Activated CD4-positive, CD25-positive, alpha-beta regulatory T cell (primary cell): ENCODE measurements around the gene CLDN22.

Experiments used
- DNase-seq, 4 experiments: peaks; one replicate each; lab custom pipeline; 2025; lab: John Stamatoyannopoulos, UW

Gene CLDN22

DNA sequence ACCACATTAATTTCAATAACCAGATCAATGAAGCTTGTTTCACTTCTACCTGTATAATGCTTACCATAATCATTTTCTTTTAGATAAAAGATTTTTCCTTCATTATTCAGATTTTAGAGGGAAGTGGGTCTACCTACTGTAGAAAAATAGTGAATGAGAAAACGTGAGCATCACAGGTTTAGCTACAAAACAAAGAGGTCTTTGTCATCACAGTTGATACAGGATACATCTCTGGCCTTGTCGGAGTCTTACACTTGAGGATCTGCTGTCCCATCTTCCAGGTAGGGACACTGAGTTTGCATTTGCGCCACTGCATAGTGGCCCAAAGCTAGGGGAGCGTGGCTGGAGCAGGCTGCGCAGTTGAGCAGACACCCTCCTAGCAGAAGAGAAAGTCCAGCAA, 1.4 kb upstream of the CLDN22 start:
- DNase-seq = no peak

DNA sequence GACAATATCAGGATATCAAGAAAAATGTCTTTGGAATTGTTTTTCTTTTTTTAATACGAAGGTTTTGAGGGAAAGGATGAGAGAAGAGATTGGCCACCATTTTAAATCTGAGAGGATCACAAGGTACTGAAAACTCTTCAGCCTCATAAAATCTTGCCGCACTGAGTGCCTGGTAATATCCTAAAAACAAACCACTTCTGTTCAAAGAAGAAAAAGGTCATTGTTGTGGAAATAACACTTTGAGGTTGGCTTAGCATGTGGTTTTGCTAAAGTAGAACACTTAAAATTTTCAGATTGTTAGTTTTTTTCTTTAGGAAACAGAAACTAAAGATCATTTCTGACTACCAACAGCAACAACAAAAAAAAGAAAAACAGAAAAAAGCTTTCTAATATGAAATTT, 1.0 kb upstream of the CLDN22 start:
- no peak for DNase-seq

DNA sequence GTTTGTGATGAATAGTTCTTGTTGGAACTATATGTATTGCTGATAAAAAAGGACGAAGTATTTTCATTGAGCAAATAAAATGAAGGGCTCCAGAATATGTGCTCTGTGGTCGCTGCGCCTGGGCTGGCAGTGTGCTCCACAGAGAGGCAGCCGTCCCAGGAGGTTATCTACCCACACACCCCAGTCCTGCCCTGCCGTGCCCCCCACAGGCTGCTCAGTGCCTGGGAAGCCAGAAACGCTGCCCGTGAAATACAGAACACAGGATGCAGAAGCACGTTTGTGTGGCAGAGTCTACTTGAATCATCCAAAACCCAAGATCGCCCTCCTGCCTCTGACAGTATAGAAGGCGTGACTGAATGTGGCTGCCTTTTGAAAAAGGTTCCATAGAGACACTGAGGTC, 1.4 kb downstream of the CLDN22 start:
- DNase-seq = no peak

DNA sequence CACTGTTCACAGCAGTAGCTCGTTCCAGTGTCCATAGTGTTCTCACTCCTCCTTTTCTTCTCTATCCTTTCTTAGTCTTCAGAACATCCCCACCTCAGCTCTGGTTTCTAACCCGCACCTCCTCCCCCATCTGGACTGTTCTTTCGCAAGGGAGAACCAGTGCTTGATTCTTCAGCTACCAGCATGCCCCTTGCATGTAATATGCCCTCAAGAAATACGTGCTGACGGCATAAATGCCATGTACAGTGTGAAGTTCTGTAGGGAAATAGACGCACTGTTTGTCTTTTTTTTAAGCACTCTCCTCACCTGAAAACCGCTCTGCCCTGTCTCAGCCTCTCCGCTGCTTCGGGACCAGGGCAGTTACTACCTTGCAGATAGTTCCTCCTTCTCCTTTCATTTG, 5.3 kb downstream of the CLDN22 start:
- no peak for DNase-seq

DNA sequence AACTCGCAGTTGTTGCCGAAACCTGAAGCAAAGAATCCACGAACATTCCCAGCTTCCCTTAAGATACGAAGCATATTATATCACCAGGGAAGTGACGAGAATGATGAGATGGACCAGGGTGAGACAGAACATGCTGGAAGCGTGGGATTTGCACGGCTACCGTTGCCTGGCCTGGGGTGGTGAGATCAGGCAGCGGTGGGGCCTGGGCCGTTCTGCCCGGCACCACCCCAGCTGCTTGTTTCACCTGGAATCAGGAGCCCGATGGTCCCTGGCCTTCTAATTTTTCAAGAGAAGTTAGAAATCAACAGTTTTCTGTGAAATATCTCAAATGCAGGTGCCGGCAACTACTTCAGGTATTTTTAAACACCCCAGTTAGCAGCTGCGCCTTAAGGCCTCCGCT, 5.7 kb downstream of the CLDN22 start:
- DNase-seq = no peak

DNA sequence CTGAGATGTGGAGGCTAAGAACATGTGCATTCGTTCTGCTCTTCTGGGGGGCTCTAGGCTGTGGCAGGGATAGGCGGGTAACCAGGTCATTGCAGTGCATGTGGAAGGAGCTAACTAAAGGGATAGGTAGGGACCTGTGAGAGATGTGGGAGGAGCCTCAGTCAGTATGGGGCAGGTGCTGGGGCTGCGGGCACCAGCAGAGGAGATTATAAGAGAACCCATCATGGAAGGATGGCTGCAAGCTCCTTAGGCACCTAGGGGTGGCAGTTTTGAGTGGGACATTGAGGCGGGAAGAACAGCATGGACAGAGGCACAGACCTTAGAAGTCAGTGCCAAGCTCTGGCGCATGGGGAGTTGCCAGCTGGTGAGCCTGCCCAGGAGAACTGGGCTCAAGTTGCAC, 7.2 kb downstream of the CLDN22 start:
- DNase-seq = no peak

DNA sequence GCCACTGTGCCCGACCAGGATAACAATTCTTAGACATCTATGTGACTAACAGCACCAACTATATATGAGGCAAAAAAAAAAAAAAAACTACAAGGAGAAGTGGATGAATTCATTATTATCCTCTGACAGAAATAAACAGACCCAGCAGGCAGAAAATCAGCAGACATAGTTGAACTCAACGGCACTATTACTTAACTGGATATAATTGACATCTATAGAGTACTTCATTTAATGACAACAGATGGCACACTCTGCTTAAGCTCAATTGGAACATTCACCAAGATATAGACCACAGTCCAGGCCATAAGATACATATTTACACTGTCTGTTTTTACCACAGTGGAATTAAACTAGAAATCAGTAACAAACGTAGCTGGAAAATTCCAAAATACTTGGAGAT, 13.3 kb downstream of the CLDN22 start:
- DNase-seq = no peak

DNA sequence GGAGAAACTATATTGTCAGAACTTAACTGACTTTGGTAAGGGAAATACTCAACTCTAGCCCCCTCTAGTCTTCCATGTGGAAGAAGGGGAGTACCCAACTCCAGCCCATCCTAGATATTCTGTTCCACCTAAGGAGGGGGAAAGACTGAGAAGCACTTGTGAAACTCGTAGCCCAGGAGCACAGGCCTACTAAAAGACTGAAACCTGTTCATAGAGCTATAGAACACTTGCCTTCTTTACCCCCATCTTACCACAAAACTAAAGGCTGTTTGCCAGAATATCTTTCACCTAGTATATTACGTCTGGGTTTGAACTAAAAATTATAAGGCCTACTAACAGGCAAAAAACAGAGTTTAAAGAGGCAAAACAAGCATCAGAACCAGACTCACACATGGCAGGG, 15.5 kb downstream of the CLDN22 start:
- no peak for DNase-seq

DNA sequence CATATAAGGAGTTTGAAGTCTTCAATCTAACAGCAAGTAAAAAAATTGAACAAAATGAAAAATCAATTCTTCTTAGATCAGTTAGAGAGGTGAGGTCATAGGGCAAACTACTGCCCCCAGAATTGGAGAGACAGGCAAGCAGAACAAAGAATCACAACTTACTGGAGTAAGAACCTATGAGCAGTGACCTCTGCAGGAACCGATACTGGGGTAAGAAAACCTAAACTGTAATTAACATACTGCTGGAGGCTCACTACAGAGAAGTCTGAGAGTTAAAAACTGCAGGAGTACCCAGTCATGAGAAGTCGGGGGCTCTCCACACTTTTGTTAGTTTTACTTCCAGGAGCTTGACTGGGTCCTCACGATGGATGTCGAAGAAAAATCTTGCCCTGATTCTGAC, 16.0 kb downstream of the CLDN22 start:
- DNase-seq = no peak

DNA sequence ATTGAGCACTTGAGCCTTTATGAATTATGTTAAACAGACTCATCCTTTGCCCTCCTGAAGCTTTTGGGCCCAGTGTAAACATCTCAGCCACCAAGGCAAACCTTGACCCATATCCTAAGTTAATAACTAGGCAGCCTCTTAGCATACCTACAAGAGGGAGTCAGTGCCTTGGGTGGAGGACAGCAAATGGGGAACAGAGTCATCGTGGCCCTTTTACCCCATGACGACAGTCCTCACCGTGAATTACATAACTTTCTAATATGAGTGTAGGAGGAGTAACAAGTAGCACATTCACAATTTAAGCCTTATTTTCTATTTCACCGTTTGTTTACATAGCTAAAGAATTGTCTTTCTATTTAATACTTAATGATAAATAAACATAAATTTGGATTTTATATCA, 16.8 kb downstream of the CLDN22 start:
- DNase-seq = no peak

DNA sequence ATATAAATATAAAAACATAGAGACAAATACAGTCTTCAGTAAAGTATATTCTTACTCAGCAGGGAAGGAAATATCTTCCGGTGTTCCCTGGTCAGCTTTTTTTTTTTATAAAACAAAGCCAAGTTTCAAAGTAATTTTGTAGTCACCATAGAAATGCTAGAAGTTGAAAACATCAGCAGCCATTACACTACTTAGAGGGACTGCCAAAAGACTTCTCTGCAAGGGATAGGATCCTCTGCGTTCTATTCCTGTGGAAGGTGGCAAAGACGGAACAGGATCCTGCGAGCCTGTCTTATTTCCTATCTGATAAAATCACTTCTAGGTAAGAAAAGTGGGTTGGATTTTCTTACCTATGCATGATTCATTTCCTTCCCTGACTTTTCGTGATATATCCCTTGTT, 19.4 kb downstream of the CLDN22 start:
- no peak for DNase-seq

DNA sequence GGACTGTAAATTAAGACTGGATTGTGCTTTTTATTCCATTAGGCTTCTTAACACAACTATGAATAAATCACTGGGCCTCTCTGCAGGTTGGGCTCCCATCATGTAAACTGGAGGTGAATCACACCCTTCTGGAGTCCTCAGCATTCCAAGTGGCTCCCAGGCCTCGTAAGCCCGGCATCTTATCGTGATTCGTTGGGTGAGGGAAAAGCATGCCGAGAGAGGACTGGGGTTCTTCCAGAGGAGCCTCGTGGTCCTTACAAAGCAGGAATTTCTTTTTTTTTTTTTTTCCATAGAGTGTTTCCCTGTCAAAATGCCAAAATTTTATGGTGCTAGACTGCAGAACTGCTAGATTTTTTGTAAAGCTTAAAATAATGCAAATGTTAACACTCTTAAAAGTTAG, 20.0 kb downstream of the CLDN22 start:
- DNase-seq = no peak

DNA sequence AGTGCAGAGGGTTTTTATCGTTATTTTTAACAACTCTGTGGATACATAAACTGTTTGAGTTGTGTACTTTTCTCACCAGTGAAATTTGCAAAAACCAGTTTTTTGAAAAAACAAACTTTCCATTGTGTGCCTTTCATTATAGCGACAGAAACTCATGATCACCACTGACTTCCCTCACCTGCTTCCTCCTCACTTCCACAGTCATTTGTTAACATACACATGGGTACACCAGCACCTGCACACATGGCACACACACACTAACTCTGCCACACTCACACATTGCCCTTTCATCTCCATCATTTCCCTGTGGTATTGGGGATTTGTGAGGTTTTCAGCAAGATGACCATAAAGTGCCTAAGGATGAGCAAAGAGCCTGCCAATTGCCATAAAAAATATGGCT, 20.6 kb downstream of the CLDN22 start:
- DNase-seq = no peak

DNA sequence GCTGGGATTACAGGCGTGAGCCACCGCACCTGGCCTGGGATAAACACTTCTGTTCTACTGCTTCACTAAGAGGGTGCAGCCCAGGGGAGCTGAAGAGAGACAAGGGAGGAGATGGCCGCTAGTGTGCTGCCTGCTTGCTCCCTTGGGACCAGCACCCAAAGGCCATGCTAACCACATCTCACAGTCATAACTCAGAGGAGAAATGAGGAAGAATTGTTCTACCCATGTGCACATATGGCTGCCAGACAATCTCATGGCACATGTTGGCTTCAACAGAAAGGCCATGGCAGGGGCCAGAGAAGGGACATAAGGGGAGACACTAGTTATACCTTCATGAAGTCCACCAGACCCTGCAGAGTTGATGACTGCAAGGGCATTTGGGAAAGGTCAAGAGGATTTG, 22.4 kb downstream of the CLDN22 start:
- no peak for DNase-seq

DNA sequence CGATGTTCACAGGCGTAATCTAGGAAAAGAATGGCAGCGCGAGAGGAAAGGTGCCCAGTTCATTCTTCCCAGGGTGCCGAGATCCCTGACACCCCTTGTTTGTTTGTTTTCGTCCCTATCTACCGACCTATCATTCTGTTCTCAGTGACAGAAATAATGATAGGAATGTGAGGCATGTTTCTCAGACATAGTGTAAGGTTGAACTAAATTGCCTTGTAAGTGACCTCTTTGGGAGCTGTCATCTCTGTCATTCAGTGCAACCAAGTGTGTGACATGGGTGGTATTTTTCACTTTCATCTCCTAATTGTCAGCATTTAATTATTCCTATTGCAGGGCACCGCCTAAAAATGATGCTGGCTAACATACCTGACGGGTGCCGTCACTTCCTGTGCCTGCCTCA, 24.4 kb downstream of the CLDN22 start:
- no peak for DNase-seq

DNA sequence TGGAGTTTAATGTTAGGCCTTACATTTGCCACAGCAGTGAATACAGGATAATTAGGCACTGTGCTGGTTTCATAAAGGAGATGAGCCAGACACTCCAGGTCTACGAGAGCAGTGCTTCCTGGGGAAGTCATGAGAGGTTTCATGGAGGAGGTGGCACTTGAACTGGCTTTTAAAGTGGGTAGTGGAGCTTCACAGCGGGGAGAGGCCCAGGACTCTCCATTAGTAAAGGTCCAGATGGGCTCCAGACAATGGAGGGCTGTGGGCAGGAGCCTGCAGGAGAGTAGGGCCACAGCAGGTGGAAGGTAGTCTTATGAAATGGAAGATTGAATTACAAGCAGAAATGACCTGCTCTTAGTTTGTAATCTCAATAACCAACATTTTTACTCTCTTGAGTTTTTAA, 29.0 kb downstream of the CLDN22 start:
- DNase-seq = no peak

DNA sequence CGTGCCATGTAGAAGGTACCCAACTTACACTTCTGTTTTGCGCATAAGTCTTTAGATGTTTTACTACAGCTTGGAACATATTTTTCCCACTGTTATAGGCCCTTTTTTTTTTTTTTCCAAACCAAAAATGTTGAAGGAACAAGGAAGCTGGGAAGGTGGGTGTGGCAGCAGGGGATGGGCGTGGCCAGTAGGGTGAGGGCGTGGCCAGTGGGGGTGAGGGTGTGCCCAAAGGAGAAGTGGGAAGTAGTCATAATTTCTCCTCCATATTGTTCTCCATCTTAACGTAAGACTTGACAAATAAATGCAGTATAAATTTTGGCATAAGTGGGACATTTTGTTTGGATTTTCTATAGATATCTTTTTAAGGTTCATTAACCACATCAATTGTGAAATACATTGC, 30.4 kb downstream of the CLDN22 start:
- DNase-seq = no peak

DNA sequence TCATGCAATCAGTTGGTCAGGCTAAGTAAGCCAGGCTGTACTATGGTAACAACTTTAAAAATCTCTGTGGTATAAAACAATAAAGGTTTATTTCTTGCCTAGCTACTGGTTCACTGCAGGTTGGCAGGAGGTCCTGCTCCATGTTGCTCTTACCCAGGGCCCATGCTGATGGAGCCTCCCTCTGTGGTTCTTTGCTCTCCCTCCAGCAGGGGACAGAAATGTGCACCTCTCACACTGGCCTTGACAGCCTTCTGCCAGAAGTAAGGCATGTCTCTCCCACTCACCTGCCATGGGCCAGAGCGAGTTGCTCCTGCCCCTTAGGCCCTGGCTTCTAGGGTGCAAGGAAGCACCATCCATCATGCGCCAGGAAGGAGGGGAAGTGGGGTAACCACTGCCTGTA, 31.1 kb downstream of the CLDN22 start:
- no peak for DNase-seq

DNA sequence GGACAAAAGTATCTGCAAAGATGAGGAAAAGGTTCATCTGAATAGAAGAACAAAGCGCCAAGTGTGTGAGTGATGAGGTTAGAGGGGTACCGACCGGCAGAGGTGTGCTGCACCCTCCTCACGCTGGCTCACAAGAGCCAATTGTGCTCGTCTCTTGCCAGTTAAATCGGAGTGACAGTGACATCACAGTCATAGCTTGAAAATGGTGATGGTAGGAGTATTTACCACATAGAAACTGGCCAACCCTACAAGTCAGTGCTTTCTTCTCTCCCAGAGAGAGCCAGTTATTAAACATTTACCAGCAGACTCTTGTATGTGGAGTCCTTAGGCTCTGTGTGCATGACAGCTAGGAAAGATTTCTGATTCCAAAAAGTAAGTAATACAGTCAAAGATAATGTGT, 32.4 kb downstream of the CLDN22 start:
- no peak for DNase-seq

DNA sequence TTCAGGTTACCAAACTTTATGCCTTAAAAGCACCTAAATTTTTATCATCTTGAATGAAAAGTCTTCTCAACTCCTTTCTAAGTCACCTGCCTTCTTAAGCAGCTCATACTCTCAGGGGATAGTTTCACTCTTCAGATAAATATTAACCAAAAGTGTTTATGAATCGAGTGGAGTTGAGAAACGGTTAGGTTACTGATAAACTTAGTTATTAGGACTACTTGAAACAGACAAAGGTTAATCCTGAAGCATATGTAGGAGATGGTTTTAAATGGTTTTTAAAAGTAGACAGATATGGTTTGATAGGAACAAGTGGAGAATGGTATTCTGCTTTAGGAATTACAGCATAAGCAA, 32.8 kb downstream of the CLDN22 start:
- DNase-seq = no peak

DNA sequence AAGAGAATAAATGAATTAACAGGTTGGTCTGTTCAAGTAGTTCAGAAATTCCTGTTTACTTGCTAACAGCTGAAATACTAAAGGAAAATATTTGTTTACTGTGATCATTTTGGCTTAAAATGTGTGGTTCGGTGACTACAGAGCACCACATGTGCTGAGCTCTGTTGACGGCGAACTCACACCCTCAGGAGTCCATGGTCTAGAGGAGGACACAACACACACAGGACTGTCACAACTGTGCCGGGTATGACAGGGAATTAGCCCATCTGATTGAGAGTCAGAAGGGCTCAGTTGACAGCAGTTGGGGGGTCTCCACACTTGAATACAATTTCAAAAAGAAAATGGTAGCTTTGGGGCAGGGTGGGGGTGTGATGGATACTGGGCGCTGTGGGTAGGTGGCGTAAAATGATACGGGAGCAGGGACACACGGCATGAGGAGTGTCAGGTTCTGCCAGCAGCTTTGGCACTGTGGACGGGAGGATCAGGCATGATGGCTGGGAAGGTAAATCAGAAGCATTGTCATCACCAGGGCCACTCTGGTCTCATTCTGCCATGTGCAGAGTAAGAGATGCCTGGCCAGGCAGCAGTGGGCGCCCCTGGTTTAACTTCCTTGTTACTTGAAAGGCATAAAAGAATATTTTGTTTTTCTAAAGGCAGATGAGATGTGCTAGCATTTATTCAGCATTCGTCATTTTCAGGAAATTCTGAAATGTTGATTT, 33.3 kb downstream of the CLDN22 start:
- DNase-seq = no peak

DNA sequence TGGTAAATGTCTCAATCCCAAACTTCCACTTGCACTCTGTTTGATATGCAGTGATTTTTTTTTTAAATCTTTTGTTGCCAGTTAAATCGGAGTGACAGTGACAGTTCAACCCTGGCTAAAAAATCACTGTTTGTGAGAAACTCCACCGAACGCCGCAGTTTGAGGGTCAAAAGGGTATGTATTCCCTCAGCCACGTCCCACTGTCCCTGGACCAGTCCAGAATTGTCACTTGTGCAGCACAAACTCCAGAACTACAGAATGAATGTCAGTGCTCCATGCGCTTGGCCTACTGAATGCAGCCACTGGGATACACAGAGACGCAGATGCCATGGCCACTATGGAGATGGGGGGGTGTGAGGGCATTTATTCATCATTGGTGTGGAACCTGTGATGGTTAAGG, 34.2 kb downstream of the CLDN22 start:
- no peak for DNase-seq

DNA sequence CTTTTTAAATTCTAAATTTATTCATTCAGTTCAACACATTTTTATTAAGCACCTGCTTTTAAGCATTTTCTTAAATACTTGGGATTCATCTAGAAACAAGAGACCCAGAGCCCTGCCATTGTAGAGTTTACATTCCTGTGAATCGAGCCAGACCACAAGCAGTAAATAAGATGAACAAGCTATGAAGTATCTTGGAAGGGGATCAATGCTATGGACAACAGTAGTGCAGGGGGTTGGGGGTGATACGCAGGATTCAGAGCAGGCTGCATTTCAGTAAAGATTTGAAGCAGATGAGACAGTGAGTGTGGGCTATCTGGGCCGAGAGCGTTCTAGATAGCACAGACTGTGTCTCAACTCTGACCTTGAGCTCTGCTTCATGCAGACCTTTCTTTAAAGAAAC, 35.1 kb downstream of the CLDN22 start:
- no peak for DNase-seq

DNA sequence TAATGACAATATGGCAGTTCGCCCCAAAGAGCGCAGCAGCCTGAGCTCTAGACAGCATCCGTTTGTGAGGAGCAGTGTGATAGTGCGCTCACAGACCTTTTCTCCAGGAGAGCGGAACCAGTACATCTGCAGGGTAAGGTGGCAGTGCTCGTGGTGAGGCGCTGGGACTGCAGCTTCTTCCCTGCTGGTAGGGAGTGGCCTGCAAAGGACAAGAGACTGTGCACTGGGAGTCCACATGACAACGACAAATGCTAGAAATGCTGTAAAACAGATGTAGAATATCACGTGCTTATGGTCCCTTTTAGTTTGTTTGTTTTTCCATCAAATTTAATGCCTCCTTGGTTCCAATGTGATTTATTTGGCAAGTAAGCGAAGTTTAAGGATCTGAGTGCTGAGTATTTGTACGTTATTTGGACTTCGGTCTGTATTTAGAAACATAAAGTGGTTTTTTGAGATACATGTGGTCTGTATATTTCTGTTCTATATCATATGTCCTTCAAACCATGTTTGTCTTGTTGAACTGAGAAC, 35.8 kb downstream of the CLDN22 start:
- DNase-seq = no peak

DNA sequence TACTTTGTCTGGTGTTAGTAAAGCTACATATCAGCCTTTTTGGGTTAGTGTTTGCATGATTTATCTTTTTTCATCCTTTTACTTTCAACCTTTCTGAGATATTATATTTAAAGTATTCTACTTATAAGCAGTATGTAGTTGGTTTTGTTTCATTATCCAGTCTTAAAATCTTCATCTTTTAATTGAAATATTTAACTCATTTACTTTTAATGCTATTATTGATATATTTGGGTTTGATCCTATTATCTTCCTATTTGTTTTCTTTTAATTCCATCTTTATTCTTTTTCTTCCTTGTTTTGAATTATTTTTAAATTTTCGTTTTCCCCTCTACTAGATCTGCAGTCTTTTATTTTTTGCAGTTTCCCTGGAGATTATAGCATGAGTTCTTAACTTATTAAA, 44.0 kb downstream of the CLDN22 start:
- DNase-seq = no peak
